ENCODE data around the gene LBHD2. TPM values are rescaled to one million over a fixed set of nuclear protein-coding genes. Genes with fewer than 3 reads are reported as not detected.

The LBHD2 gene
- total and polyA plus RNA-seq, 2 experiments from 2014 or later = not detected

GRCh38 chr14:103136388-103137271, 52.6 kb downstream of the LBHD2 start (continued):
- no peak for TF ChIP-seq REST (IDR thresholded peaks at IDR 0.05; ENCODE audit: unreplicated experiment)

GRCh38 chr14:103137689-103138300, 53.8 kb downstream of the LBHD2 start:
- peaks cover 3% of the 10 kb centered on the region; the same call in 1 of the 3 replicates for H3K36me3 Mint-ChIP-seq (ENCODE audit: low read depth)
- peaks cover 33% of the 10 kb centered on the region for H3K4me1 Mint-ChIP-seq
- H2AFZ ChIP-seq = peak overlapping the region; percentile 99
- peaks cover 16% of the 10 kb centered on the region for H3K4me1 ChIP-seq (ENCODE audit: insufficient read depth)
- H3F3A ChIP-seq (replicated peaks; ENCODE audit: low read depth) = 0 out of 2 replicates have a peak, but pooled peaks cover 2% of the 10 kb centered on the region
- no peak for DNase-seq (ENCODE audit: low spot score)
- H3K4me3 Mint-ChIP-seq = peak overlapping the region; percentile 46; the same call in 2 of the 3 replicates
- no peaks in the 10 kb centered on the region for H3K79me2 ChIP-seq (replicated peaks; ENCODE audit: insufficient read depth)
- peak; percentile 9 for ATAC-seq
- no peaks in the 10 kb centered on the region for H3K9me2 ChIP-seq (ENCODE audit: insufficient read depth)
- no peaks in the 10 kb centered on the region; the same call in 2 of the 3 replicates for H3K9me3 Mint-ChIP-seq
- H3K36me3 ChIP-seq (ENCODE audit: insufficient read depth) = no peaks in the 10 kb centered on the region
- peak overlapping the region; percentile 95 for H3K4me2 ChIP-seq
- H3K27me3 Mint-ChIP-seq (ENCODE audit: insufficient read depth, low read depth, poor library complexity) = peaks cover 28% of the 10 kb centered on the region
- H3K27me3 ChIP-seq (ENCODE audit: insufficient read depth) = peaks cover 32% of the 10 kb centered on the region
- peak overlapping the region; percentile 75; the same call in 1 of the 2 replicates for H3K4me3 ChIP-seq
- no peak overlapping the region for H3K27ac ChIP-seq (ENCODE audit: low read depth)
- H3K27ac Mint-ChIP-seq = no peak overlapping the region
- no peaks in the 10 kb centered on the region for H4K20me1 ChIP-seq (replicated peaks; ENCODE audit: insufficient read depth)
- TF ChIP-seq REST (IDR thresholded peaks at IDR 0.05; ENCODE audit: unreplicated experiment) (no peak), ZNF114 (CRISPR knock-in tag; IDR thresholded peaks at IDR 0.05) (no peak), JUNB (IDR thresholded peaks at IDR 0.05; ENCODE audit: unreplicated experiment) (no peak), NANOG (IDR thresholded peaks at IDR 0.05; ENCODE audit: borderline replicate concordance) (no peak), CREB1 (CRISPR knock-in tag; IDR thresholded peaks at IDR 0.05; ENCODE audit: low read depth) (no peak), ETS1 (IDR thresholded peaks at IDR 0.05) (no peak), ZNF331 (CRISPR knock-in tag; IDR thresholded peaks at IDR 0.05; ENCODE audit: low read depth) (no peak), EZH2phosphoT487 (IDR thresholded peaks at IDR 0.05; ENCODE audit: unreplicated experiment) (no peak), STAT1 (IDR thresholded peaks at IDR 0.05; ENCODE audit: unreplicated experiment) (no peak)

Data from GM23338 (cell line).